HG03108 (cell line): Measurements from ENCODE around the gene MUS81.

Experiments used
- ATAC-seq: cut with Tn5 transposase; IDR thresholded peaks from one replicate; pipeline ENCODE4 v1.9.1; 2021; ENCODE audit warnings: moderate library complexity; ENCODE audit not compliant: unreplicated experiment

MUS81 gene

DNA sequence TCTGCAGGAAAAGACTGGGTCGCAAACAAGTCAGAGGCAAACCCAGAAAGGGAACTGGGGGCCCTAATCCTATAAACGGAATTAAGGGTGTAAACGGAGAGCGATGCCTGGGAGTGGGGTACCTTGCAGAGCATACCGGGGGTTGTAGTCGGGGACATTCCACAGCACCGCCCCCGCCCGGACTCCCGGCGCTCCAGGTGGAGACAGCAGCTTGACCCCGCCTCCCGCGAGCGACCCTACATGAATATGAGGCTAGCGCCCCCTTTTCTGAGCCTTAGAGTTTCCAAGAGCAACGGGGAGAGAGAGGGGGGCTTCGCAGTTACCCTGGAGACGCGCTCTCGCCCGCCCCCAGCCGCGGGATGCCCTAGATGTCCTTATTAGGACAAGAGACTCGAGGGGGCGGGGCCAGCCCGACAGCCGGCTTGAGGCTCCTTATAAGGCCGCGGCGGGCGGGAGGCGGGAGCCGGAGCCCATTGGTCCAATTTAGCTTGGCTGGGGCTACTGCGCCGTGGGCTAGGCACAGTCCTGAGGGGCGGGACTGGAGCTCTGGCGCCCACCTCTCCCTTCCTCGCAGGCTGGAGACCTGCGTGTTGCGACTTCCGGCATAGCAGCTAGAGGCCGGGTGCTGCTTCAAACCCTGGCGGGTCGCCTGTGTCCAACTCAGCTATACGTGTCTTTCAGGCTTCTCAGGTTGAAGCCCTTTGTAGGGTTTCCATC is 980 bp upstream of the MUS81 start:
- peak; percentile 48 for ATAC-seq

DNA sequence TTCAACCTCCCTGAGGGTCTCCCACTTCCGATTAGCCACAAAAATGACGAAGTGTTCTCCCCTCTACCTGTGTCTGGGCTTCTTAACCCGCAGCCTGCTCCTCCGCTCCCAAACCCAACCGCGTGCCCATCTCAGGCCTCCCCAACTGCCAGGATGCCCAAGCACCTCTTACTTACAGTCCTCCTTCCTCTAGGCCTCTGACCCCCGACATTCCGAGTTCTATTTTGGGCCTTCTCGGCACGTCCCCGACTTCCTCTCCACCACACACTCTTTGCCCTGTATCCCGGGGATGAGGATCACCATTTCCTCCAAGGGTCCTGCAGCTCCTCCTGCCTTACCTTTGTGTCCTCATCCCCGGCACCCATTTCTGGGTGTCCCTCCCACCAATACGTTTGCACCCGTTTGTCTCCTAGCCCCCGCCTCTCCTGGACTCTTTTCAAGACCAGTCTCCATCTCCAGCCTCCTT is 388 bp upstream of the MUS81 start:
- ATAC-seq, result no peak

- no peak for ATAC-seq
Measured at GRCh38 chr11:65861165-65861505, 902 bp downstream of the MUS81 start.

GRCh38 chr11:65861533-65862183 is 1.4 kb downstream of the MUS81 start:
- ATAC-seq, result no peak

DNA sequence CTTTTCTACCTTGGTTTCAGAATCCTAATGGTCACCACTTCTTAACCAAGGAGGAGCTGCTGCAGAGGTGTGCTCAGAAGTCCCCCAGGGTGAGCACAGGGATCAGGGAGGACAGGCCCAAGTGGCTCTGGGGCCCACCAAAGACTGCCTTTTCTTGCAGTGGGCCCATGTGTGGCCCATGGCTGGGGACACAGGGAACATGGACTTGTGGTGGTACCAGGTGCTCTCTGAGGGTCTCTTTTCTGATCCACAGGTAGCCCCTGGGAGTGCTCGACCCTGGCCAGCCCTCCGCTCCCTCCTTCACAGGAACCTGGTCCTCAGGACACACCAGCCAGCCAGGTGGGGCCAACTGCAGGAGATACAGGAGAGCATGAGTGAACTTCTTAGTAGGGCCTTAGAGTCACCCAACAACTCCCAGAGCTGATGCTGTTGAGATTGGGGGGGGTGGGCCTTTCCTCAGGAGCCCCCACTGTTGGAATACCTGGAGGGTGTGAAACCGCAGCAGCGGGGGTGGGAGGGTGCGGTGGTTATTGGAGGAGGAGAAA is 2.0 kb downstream of the MUS81 start:
- no peak for ATAC-seq

GRCh38 chr11:65862941-65863888 is 3.0 kb downstream of the MUS81 start:
- no peak for ATAC-seq

DNA sequence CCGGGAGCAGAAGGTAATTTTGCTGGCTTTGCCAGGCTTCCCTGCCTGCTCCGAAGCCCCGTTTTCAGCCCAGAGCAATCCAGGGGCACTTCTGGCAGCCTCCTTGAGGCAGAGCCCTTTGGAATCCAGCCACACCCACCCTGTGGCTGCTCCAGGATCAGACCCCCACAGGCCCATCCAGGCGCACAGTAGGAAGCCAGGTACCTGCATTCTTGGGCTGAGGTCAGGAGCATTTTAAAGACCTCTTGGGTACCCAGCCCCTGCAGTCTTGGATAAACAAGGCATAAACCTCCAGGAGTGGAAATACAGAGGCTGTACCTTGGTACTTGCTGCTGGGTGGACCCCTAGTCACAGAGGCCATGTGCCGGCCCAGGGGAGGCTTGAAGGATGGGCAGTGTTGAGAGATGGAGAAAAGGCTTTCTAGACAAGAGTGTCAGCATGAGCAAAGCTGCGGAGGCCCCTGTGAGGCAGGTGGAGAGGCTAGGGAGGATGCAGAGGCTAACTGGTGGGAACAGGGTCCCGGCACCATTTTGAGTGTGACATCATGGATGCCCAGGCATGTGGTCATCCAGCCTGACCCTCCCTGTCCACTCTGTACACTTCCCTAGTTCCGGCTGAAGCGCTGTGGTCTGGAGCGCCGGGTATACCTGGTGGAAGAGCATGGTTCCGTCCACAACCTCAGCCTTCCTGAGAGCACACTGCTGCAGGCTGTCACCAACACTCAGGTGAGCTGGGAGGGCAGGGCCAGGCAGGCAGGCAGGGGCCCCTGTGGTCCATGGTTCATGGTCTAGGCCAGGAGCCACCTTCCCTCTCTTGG is 3.9 kb downstream of the MUS81 start:
- no peak for ATAC-seq

GRCh38 chr11:65864706-65865471 is 4.7 kb downstream of the MUS81 start:
- no peak for ATAC-seq

GRCh38 chr11:65865550-65866172 is 5.4 kb downstream of the MUS81 start:
- ATAC-seq, result no peak

- no peak for ATAC-seq
Measured at GRCh38 chr11:65866509-65867283, 6.5 kb downstream of the MUS81 start.

DNA sequence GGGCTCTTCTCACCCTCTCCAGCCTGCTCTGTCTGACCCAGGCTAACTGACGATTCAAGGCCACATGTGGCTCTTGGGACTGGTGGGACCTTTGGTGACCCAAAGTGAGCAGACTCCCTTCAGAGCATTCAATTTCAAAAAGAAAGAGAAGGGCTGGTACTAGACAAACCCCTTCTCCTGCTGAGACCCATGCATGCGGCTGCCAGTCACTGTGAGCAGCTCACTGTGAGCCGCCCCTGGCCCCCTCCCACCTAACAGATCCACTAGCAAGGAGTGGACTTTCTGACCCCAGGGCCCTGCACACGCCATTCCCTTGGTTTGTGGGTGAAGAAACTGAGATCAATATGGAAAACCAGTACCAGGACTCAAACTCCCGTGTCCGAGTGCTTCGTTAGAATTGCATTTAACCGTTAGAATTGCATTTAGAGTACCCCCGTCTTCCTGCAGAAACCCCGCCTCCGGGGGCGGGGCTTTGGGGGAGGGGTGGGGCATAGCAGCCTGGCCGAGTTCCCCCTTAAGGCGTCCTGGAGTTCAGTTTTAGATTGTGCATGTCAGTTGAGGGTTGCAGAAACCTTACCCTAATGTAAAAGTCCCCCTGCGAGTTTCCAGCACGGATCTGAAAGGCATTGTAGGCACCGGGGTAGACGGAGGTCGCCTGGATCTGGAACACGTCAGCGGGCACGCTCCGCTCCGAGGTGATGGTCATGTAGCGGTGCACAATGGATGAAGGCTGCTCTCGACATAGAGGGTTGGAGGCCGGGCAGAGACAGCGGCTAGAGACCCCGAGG is 7.2 kb downstream of the MUS81 start:
- no peak for ATAC-seq

DNA sequence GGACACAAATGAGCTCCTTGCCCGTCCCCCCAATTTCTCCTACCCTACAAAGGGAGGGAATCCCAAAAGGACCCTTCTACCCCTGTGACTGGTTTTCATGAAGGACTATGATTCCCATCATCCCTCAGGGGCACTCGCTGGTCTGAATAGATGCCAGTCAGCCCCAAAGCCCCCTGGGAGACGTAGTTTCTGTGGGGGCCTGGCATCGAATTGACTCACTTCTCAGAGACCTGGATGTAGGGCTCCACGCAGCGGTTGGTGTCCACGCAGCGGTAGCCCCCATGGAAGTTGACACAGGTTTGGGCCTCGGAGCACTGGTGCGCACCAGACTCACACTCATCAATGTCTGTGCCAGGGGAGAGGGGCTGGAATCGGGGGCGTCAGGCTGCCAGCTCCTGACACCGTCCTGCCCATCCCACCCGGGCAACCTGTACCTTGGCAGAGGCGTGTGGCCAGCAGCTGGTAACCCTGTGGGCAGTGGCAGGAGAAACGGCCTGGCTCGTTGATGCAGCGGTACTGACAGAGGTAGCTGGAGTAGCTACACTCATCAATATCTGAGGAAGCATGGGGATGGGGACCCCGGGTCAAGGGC is 7.9 kb downstream of the MUS81 start:
- ATAC-seq, result no peak

DNA sequence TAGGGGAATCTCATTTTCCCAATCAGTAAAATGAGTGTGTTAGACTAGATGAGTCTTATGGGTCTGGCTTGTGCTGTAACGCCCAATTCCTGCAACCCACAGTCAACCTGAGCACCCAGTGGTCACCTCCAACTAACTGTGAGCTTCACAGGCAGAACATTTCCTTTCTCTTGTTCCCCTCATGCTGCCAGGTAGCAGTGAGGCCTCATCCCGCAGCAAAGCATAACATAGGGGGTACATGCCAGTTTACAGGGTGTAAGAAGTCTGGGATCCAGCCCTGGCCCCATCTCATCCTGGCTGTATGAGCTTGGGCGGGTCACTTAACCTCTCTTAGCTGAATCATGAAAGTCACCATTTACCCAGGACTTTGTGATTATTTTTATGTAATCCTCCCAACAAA is 8.7 kb downstream of the MUS81 start:
- no peak for ATAC-seq

GRCh38 chr11:65869643-65870306 is 9.5 kb downstream of the MUS81 start:
- no peak for ATAC-seq

DNA sequence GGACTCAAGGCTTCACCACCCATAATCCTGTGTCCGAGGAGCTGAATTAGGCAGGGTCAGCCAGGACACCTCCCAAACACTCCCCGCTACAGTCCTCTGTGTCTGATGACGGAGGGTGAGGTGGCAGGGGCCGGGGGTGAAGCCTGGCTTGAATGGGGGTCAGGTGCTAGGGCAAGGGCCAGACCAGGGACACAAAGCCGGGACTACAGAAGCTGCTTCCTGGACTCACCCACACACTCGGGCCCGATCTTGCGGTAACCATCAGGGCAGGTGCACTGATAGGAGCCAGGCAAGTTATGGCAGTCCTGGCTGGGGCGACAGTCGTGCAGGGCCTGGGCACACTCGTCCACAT is 10.1 kb downstream of the MUS81 start:
- no peak for ATAC-seq

DNA sequence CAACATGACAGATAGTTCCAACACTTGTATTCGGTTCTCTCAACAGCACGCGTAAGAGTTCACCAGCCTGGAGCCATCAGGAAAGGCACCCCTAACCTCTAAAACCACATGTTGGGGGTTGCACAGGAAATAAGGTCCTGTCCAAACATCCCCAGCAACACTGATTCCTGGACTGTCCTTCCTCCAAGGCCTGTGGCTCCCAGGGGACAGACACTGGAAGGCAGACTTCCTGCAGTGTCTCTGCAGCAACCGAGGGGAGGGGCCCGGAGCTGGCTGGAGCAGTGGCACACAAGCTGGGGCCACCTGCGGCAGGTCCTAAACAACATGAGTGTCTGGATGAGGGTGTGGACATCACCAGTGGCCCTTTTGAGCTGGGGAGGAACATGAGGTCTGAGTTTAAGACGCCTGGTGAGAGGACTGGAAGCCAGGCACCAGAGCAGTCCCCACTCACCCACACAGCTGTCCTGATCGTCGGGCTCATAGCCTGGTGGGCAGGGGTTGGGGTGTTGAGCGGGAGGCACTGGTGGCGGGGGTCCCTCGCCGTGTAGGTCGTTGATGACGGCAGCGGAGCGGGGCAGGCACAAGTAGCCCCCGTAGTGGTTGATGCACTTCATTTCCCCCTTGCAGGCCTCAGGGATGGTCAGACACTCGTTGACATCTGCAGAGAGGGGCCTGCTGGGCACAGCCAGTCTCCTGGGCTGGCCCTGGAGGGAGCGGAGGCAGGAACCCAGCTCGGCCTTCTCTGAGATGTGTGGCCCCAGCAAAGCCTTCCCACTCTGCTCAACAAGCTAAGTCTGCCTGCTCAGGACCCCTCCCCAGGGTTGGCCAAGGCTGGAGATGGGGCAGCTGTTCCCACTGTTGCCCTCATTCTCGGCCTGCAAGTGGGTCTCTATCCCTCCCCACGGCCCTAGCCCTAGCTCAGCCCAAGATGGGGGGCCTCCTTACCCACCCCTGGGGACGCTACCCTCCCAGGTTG is 10.8 kb downstream of the MUS81 start:
- no peak for ATAC-seq
